Measurements from ENCODE around the gene GDF3. TPM values are rescaled to one million over a fixed set of nuclear protein-coding genes. Genes with fewer than 3 reads are reported as not detected.

GDF3 gene
- total and polyA plus RNA-seq, 2 of the 13 experiments (the other 11 are each of a cell fraction or from before 2014, with no cell fraction given) = not detected

GRCh38 chr12:7679251-7680045, 16.1 kb downstream of the GDF3 start:
- no peak for DNase-seq (ENCODE audit: low spot score)
- 0 out of 2 replicates have a peak, but pooled peaks cover 4% of the 10 kb centered on the region for H3K4me1 ChIP-seq (ENCODE audit: insufficient read depth, low read length)
- POLR2A ChIA-PET = no interaction called here
- WGBS (ENCODE audit: low lambda C conversion rate) = 14% methylated on average over 9 of the region's 9 CpGs
- CTCF ChIA-PET (ENCODE audit: low intra/inter-chr PET ratio, low total read pairs) = interaction anchor here (6.3 kb wide), 1 partner anchor 127 kb away, joined by 44 read pairs; no protein-coding TSS in a partner anchor
- no peaks in the 10 kb centered on the region for H3K9me3 ChIP-seq (ENCODE audit: low read length)
- no peak for ATAC-seq
- FAIRE-seq = no peak
- no peak overlapping the region for H3K9ac ChIP-seq (ENCODE audit: insufficient read depth, low read depth, low read length)
- no peak overlapping the region for H3K4me2 ChIP-seq (ENCODE audit: low read depth, low read length)
- intact Hi-C loops (cut with micrococcal nuclease; ENCODE audit: unreplicated experiment) (no loop called here), in situ Hi-C loops (cut with HindIII; ENCODE audit: extremely low pct_ligation_motif_present, low pct_unique_long_range_greater_than_20kb) (loop anchor here (5.0 kb wide), 1 partner anchor 128 kb away; no protein-coding TSS in a partner anchor)
- H3K36me3 ChIP-seq (replicated peaks in 1 of 2; ENCODE audit: control insufficient read depth in 1 of 2, insufficient read depth in 2 of 2, low read length in 2 of 2) = no peaks in the 10 kb centered on the region
- H3K27me3 ChIP-seq (ENCODE audit: control insufficient read depth in 1 of 2, insufficient read depth in 2 of 2, low read length in 2 of 2) = peaks cover 0 to 3% of the 10 kb centered on the region in 2 experiments; a peak in 1 of 5 replicates
- no TSS peak for BruUV-seq (replicated peaks)
- peak overlapping the region; percentile 33 for H2AFZ ChIP-seq (ENCODE audit: low read length)
- H3K4me3 ChIP-seq (replicated peaks in 1 of 3; ENCODE audit: insufficient read depth in 1 of 3, low read depth in 2 of 3, low read length in 3 of 3) = no peak overlapping the region
- H4K20me1 ChIP-seq (ENCODE audit: insufficient read depth, low read length) = no peaks in the 10 kb centered on the region
- no peaks in the 10 kb centered on the region for H3K79me2 ChIP-seq (ENCODE audit: insufficient read depth, low read length)
- H3K27ac ChIP-seq (ENCODE audit: extremely low read length, insufficient read depth, low read length) = no peak overlapping the region
- no peak for TF ChIP-seq ZNF407 (CRISPR knock-in tag; IDR thresholded peaks at IDR 0.05; ENCODE audit: not compliant biosample characterization)
- no peak for TF ChIP-seq ETS1 (CRISPR knock-in tag; IDR thresholded peaks at IDR 0.05)
- TF ChIP-seq ZSCAN31 (CRISPR knock-in tag; IDR thresholded peaks at IDR 0.05; ENCODE audit: low read depth) = no peak
- no peak for TF ChIP-seq ZNF75D (CRISPR knock-in tag; IDR thresholded peaks at IDR 0.05; ENCODE audit: borderline replicate concordance)
- TF ChIP-seq ZNF331 (CRISPR knock-in tag; IDR thresholded peaks at IDR 0.05) = no peak
- TF ChIP-seq CEBPZ (IDR thresholded peaks at IDR 0.05; ENCODE audit: low read length) = no peak
- no peak for TF ChIP-seq TCF7 (IDR thresholded peaks at IDR 0.05; ENCODE audit: low read depth)
- TF ChIP-seq NR2F6 (IDR thresholded peaks at IDR 0.05) = no peak
- no peak for TF ChIP-seq NR2F6 (CRISPR knock-in tag; IDR thresholded peaks at IDR 0.05)
- no peak for TF ChIP-seq SAP130 (CRISPR knock-in tag; IDR thresholded peaks at IDR 0.05; ENCODE audit: low read depth)
- TF ChIP-seq HES4 (CRISPR knock-in tag; IDR thresholded peaks at IDR 0.05; ENCODE audit: borderline replicate concordance) = no peak
- no peak for TF ChIP-seq SPEN (CRISPR knock-in tag; IDR thresholded peaks at IDR 0.05; ENCODE audit: low read depth)

Data from HepG2 (cell line).